Measurements from ENCODE around the gene L1CAM.

L1CAM gene, protein sequence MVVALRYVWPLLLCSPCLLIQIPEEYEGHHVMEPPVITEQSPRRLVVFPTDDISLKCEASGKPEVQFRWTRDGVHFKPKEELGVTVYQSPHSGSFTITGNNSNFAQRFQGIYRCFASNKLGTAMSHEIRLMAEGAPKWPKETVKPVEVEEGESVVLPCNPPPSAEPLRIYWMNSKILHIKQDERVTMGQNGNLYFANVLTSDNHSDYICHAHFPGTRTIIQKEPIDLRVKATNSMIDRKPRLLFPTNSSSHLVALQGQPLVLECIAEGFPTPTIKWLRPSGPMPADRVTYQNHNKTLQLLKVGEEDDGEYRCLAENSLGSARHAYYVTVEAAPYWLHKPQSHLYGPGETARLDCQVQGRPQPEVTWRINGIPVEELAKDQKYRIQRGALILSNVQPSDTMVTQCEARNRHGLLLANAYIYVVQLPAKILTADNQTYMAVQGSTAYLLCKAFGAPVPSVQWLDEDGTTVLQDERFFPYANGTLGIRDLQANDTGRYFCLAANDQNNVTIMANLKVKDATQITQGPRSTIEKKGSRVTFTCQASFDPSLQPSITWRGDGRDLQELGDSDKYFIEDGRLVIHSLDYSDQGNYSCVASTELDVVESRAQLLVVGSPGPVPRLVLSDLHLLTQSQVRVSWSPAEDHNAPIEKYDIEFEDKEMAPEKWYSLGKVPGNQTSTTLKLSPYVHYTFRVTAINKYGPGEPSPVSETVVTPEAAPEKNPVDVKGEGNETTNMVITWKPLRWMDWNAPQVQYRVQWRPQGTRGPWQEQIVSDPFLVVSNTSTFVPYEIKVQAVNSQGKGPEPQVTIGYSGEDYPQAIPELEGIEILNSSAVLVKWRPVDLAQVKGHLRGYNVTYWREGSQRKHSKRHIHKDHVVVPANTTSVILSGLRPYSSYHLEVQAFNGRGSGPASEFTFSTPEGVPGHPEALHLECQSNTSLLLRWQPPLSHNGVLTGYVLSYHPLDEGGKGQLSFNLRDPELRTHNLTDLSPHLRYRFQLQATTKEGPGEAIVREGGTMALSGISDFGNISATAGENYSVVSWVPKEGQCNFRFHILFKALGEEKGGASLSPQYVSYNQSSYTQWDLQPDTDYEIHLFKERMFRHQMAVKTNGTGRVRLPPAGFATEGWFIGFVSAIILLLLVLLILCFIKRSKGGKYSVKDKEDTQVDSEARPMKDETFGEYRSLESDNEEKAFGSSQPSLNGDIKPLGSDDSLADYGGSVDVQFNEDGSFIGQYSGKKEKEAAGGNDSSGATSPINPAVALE

DNA sequence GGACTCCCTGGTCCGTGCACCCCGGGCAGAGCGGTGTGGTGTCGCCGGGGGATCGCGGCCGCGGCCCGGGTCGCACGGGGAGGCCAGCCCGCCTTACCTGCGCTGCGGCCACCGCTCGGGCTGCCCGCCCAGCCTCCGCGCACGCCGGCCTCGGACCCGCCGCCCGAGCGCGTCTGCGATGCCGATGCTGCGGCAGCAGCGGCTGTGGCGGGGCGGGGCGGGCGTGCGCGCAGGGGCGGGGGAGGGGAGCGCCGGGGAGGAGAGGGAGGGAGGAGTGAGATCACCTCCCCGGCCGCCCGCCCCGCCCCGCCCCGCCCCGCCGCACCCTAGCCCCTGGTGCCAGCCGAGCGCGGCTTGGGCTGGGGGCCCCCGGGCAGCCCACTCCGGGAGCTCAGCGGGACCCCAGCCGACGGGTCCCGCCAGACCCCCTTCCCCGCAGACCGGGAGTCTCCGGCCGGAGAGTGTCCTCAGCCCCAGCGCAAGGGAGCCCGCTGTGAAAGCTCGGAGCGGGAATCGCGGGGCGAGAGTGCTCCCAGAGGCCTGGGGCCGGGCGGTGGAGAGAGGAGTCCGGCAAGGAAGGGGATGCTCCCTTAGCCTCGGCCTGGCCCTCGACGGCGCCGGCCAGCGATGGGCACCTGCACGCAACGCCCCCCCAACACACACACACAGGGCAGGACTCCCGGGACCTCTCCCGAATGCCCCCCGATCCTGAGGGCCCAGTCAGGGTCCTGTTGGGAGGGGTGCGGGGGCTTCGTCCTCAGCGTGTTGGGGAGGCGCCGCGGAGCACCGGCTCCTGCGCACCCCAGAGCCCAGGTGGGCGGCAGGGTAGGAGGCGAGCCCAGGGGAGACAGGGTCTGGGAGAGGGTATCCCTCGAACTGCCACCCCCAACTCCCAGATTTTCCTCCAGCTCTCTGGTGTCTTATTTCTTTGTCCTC, at the start of gene L1CAM:
Gene L1CAM (minus strand): TSS at position 206 of the 936 bp plus-strand sequence. CDS start 10,337 bp downstream, outside the sequence.
- TF ChIP-seq, protein P1, sequence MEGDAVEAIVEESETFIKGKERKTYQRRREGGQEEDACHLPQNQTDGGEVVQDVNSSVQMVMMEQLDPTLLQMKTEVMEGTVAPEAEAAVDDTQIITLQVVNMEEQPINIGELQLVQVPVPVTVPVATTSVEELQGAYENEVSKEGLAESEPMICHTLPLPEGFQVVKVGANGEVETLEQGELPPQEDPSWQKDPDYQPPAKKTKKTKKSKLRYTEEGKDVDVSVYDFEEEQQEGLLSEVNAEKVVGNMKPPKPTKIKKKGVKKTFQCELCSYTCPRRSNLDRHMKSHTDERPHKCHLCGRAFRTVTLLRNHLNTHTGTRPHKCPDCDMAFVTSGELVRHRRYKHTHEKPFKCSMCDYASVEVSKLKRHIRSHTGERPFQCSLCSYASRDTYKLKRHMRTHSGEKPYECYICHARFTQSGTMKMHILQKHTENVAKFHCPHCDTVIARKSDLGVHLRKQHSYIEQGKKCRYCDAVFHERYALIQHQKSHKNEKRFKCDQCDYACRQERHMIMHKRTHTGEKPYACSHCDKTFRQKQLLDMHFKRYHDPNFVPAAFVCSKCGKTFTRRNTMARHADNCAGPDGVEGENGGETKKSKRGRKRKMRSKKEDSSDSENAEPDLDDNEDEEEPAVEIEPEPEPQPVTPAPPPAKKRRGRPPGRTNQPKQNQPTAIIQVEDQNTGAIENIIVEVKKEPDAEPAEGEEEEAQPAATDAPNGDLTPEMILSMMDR (conservative IDR thresholded peaks at IDR 0.05; ENCODE audit: control insufficient read depth, insufficient read depth, low read depth, low read length): no peak
- DNase-seq (ENCODE audit: low read depth): no peak
- no peak within 1 kb of the TSS for H3K4me3 ChIP-seq (ENCODE audit: control insufficient read depth, low read depth, low read length)

DNA sequence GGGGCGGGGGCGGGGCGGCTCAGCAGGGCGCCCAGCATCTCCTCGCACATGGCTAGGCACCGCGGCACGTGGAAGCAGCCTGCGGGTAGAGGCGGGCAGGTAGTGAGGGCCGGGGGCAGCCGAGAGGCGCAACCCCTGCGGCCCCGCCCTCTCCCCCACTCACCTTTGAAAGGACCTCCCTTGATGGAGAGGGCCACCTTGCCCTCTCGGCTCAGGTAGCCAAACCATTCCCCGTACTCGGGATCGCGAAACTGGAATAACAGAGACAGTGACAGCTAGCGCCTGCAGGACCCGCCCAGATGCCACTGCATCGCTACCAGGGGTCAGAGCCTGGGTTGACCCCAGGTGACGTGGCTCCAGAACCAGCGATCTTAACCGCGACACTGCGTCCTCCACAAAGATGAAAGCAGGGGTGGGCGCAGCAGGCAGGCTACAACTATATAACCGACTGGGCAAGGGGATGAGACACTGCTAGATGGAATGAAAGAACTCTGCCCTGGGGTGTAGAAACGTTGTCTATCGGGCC, 49.4 kb upstream of the L1CAM start:
- peak overlapping the region; percentile 37 for H3K4me3 ChIP-seq (ENCODE audit: control insufficient read depth, low read depth, low read length)
- TF ChIP-seq, protein P1 (conservative IDR thresholded peaks at IDR 0.05; ENCODE audit: control insufficient read depth, insufficient read depth, low read depth, low read length): no peak
- DNase-seq (ENCODE audit: low read depth): no peak

DNA sequence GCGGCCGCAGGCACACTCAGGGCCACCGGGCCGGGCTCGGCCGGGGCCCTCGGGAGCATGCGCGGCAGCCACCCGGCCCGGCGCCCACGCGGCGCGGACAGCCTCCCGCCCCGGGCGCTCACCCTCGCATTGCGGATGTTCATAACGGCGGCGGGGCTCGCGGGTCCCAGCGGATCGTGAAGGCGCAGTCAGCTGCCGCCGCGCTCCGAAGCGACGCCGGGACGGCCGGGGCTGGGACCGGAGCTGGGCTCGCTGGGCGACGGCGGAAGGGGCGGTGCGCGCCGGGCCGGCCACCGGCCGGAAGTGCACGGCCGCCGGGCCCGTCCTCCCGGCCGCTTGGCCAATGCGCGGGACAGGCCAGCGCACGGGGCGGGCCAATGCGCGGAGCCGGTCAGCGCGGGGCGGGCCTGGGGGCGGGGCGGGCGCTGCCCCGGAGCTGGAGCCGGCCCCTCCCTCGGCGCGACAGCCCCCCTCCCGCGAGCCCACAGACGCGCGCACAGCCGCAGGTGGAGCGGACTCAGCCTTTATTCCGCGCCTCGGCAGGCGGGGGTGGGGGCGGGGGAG, 48.9 kb upstream of the L1CAM start, which contains the start of gene NAA10:
Gene NAA10 (minus strand): TSS at position 276 of the 564 bp plus-strand sequence. CDS start 133 bp downstream, at position 143.
- DNase-seq (ENCODE audit: low read depth): peak; percentile 63
- peak within 1 kb of the TSS; percentile 78 for H3K4me3 ChIP-seq (ENCODE audit: control insufficient read depth, low read depth, low read length)
- TF ChIP-seq, protein P1 (conservative IDR thresholded peaks at IDR 0.05; ENCODE audit: control insufficient read depth, insufficient read depth, low read depth, low read length): no peak

DNA sequence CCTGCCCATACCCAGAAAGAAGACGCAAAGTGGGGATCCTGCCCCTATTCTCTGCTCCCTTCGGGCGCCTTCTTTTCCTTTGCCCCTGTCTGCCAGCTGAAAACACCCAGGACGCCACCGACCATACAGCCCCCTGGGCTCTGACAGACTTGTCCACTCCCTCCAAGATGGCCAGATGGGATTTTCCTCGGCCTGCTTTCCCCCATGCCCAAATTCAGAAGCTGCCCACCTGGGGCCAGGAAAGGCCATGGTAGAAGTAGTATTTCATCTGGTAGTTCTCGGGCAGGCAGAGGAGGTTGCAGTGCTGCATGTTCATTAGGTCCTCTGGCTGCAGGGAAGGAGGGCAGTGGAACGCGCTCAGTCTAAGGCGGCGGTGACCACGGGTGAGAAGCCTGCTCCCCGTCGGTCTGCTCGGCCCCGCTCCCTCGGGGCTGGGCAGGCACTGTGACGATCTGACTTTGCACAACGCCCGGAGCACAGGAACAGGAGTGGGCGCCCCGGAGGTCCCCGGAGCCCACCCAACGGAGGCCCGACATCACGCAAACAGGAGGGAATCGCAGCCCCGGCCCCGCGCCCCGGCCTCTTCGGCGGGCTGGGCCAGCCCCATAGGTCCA, 48.3 kb upstream of the L1CAM start:
- TF ChIP-seq, protein P1 (conservative IDR thresholded peaks at IDR 0.05; ENCODE audit: control insufficient read depth, insufficient read depth, low read depth, low read length): no peak
- no peak for DNase-seq (ENCODE audit: low read depth)
- peak overlapping the region; percentile 78 for H3K4me3 ChIP-seq (ENCODE audit: control insufficient read depth, low read depth, low read length)

DNA sequence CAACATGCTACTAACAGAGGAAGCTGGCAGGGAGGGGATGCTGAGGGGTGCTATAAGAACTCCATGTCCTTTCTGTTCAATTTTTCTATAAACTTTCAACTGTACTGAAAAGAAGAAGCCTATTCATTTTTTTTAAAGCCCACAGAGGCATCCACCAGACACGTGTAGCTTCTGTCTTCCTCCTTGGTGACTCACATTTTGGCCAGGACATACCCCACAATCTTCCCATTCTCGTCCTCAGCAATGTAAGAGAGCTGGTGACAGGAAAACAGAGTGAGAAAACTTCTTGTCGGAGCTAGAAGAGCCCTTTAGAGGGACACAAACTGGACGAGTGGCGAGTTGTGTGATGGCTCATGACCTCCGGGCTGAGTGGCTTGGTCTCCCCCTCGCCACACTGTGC, 47.8 kb upstream of the L1CAM start:
- TF ChIP-seq, protein P1 (conservative IDR thresholded peaks at IDR 0.05; ENCODE audit: control insufficient read depth, insufficient read depth, low read depth, low read length): no peak
- H3K4me3 ChIP-seq (ENCODE audit: control insufficient read depth, low read depth, low read length): peak overlapping the region; percentile 78
- DNase-seq (ENCODE audit: low read depth): peak; percentile 67
